Loucy (cell line): ENCODE measurements around the gene OR56B1.

ENCODE experiments used
- CTCF ChIP-seq: fragments of 200-600 bp; sonication (generic); conservative IDR thresholded peaks from 2 replicates; pipeline ENCODE4 v1.5.1; 2014; ENCODE audit warnings: mild to moderate bottlenecking, antibody characterized with exemption, low read length
- EZH2phosphoT487 ChIP-seq: fragments of 200-600 bp; IDR thresholded peaks from 2 replicates; pipeline ENCODE4 v1.6.1; 2018; ENCODE audit warnings: antibody characterized with exemption, mild to moderate bottlenecking, moderate library complexity, borderline replicate concordance

GRCh38 chr11:5691964-5692361 is 44.3 kb upstream of the OR56B1 start:
- TF ChIP-seq CTCF (no peak), EZH2phosphoT487 (no peak)
